GM23338 (cell line): ENCODE results near the gene ZNRF1. TPM values are rescaled to one million over a fixed set of nuclear protein-coding genes. Genes with fewer than 3 reads are reported as not detected.

Experiments used
- ATAC-seq: fragments of 200-7000 bp; cut with Tn5 transposase; 3 replicates; pipeline ENCODE4 v1.9.1; 2020
- DNase-seq: peaks from one replicate; pipeline ENCODE4 v3.0.0-alpha.2; 2015; ENCODE audit warnings: low spot score
- H2AFZ ChIP-seq: fragments of 200-600 bp; sonication (generic); 2 replicates; pipeline ENCODE4 v1.8.0; 2016; ENCODE audit warnings: antibody characterized with exemption, mild to moderate bottlenecking, moderate library complexity
- H3F3A ChIP-seq: fragments of 200-600 bp; sonication (generic); replicated peaks from 2 replicates; pipeline ENCODE4 v1.8.0; 2017; ENCODE audit warnings: antibody characterized with exemption, mixed run types, low read depth
- H3K27ac ChIP-seq: fragments of 200-600 bp; sonication (generic); 2 replicates; pipeline ENCODE4 v1.6.1; 2016; ENCODE audit warnings: low read depth
- H3K27me3 ChIP-seq: fragments of 200-600 bp; sonication (generic); 2 replicates; pipeline ENCODE4 v1.8.0; 2016; ENCODE audit warnings: mild to moderate bottlenecking, mixed run types, moderate library complexity; ENCODE audit not compliant: insufficient read depth
- H3K36me3 ChIP-seq: fragments of 200-600 bp; sonication (generic); 2 replicates; pipeline ENCODE4 v1.8.0; 2016; ENCODE audit warnings: mild to moderate bottlenecking; ENCODE audit not compliant: insufficient read depth
- H3K4me1 ChIP-seq: fragments of 200-600 bp; sonication (generic); 2 replicates; pipeline ENCODE4 v1.8.0; 2016; ENCODE audit warnings: mild to moderate bottlenecking, moderate library complexity; ENCODE audit not compliant: insufficient read depth
- H3K4me2 ChIP-seq: fragments of 200-600 bp; sonication (generic); 2 replicates; pipeline ENCODE4 v1.7.1; 2017; ENCODE audit warnings: mixed run types
- H3K4me3 ChIP-seq: fragments of 200-600 bp; sonication (generic); 2 replicates; pipeline ENCODE4 v1.6.1; 2016; ENCODE audit warnings: mixed run types
- H3K79me2 ChIP-seq: fragments of 200-600 bp; sonication (generic); replicated peaks from 2 replicates; pipeline ENCODE4 v1.8.0; 2017; ENCODE audit warnings: mild to moderate bottlenecking; ENCODE audit not compliant: insufficient read depth
- H3K9me2 ChIP-seq: fragments of 200-600 bp; sonication (generic); 2 replicates; pipeline ENCODE4 v1.8.0; 2017; ENCODE audit not compliant: insufficient read depth
- H4K20me1 ChIP-seq: fragments of 200-600 bp; sonication (generic); replicated peaks from 2 replicates; pipeline ENCODE4 v1.8.0; 2017; ENCODE audit warnings: mild to moderate bottlenecking; ENCODE audit not compliant: insufficient read depth
- H3K27ac Mint-ChIP-seq: 2 replicates; pipeline ENCODE4 v1.8.0; 2020; ENCODE audit warnings: inconsistent platforms, mild to moderate bottlenecking, moderate library complexity, mixed read lengths
- H3K27me3 Mint-ChIP-seq: 3 replicates; pipeline ENCODE4 v1.8.0; 2022; ENCODE audit warnings: low read depth, mild to moderate bottlenecking, moderate library complexity, mixed read lengths, inconsistent platforms; ENCODE audit not compliant: insufficient read depth, poor library complexity
- H3K36me3 Mint-ChIP-seq: 3 replicates; pipeline ENCODE4 v1.8.0; 2021; ENCODE audit warnings: low read depth, mild to moderate bottlenecking, inconsistent platforms, moderate library complexity, mixed read lengths
- H3K4me1 Mint-ChIP-seq: 3 replicates; pipeline ENCODE4 v1.8.0; 2020; ENCODE audit warnings: mild to moderate bottlenecking, inconsistent platforms, mixed read lengths
- H3K4me3 Mint-ChIP-seq: 3 replicates; pipeline ENCODE4 v1.8.0; 2021; ENCODE audit warnings: moderate library complexity, mild to moderate bottlenecking, inconsistent platforms, mixed read lengths
- H3K9me3 Mint-ChIP-seq: 3 replicates; pipeline ENCODE4 v1.8.0; 2020; ENCODE audit warnings: moderate library complexity, mild to moderate bottlenecking, inconsistent platforms, mixed read lengths
- CREB1 ChIP-seq: fragments of 250-450 bp; sonication (Bioruptor Pico); IDR thresholded peaks from 2 replicates; pipeline ENCODE4 v1.5.0; 2020; ENCODE audit warnings: low read depth, mild to moderate bottlenecking, moderate library complexity
- ETS1 ChIP-seq: IDR thresholded peaks from 2 replicates; pipeline ENCODE4 v1.6.1; 2016; ENCODE audit warnings: antibody characterized with exemption
- EZH2 ChIP-seq: fragments of 200-600 bp; sonication (generic); IDR thresholded peaks from one replicate; pipeline ENCODE4 v1.8.0; 2017; ENCODE audit warnings: antibody characterized with exemption, mild to moderate bottlenecking, low read depth; ENCODE audit not compliant: unreplicated experiment
- EZH2phosphoT487 ChIP-seq: fragments of 200-600 bp; sonication (generic); IDR thresholded peaks from one replicate; pipeline ENCODE4 v1.8.1; 2018; ENCODE audit warnings: antibody characterized with exemption; ENCODE audit not compliant: unreplicated experiment
- JUNB ChIP-seq: IDR thresholded peaks from one replicate; pipeline ENCODE4 v1.6.1; 2016; ENCODE audit warnings: antibody characterized with exemption; ENCODE audit not compliant: unreplicated experiment
- NANOG ChIP-seq: IDR thresholded peaks from 2 replicates; pipeline ENCODE4 v1.6.1; 2016; ENCODE audit warnings: antibody characterized with exemption, borderline replicate concordance
- POLR2AphosphoS5 ChIP-seq: IDR thresholded peaks from 2 replicates; pipeline ENCODE4 v1.6.1; 2016; ENCODE audit warnings: antibody characterized with exemption, low read depth
- ZNF114 ChIP-seq: fragments of 250-450 bp; sonication (Bioruptor Pico); IDR thresholded peaks from 2 replicates; pipeline ENCODE4 v1.5.0; 2020; ENCODE audit warnings: mild to moderate bottlenecking, moderate library complexity
- ZNF331 ChIP-seq: fragments of 250-450 bp; sonication (Bioruptor Pico); IDR thresholded peaks from 2 replicates; pipeline ENCODE4 v1.5.0; 2020; ENCODE audit warnings: low read depth, mild to moderate bottlenecking, moderate library complexity
- polyA plus RNA-seq: library from polyadenylated mRNA; unstranded; fragments of >200 nt; fragmentation: Nextera tagmentation; extraction: Ambion mirVana; gene quantifications from 2 replicates; pipeline ENCODE4 v1.2.1, GENCODE V29; 2016
- total RNA-seq: library from RNA; depleted of rRNA; stranded (reverse); fragments of >200 nt; shearing (Covaris generic); gene quantifications from 2 replicates; pipeline ENCODE4 v1.2.3, GENCODE V29; 2014
- TF ChIP-seq, protein P1 (sequence below): IDR thresholded peaks from one replicate; pipeline ENCODE4 v1.6.1; 2018; ENCODE audit warnings: antibody characterized with exemption; ENCODE audit not compliant: unreplicated experiment
- TF ChIP-seq, protein P2 (sequence below): fragments of 250-450 bp; sonication (Bioruptor Pico); IDR thresholded peaks from 2 replicates; pipeline ENCODE4 v1.5.0; 2020; ENCODE audit warnings: mild to moderate bottlenecking, moderate library complexity

The ZNRF1 gene
- total and polyA plus RNA-seq, 2 experiments from 2014 or later = 22.4 to 42.1 TPM

- Histone ChIP-seq H3K79me2 (no peaks in the 10 kb centered on the region; the same call in 1 of the 2 replicates), H3K27ac (no peak overlapping the region), H3K36me3 (peaks cover 16% of the 10 kb centered on the region), H3K9me2 (no peaks in the 10 kb centered on the region), H3K4me3 (no peak overlapping the region), H4K20me1 (no peaks in the 10 kb centered on the region; the same call in 1 of the 2 replicates), H3K4me2 (no peak overlapping the region), H2AFZ (no peak overlapping the region), H3K4me1 (peaks cover 3% of the 10 kb centered on the region; the same call in 1 of the 2 replicates), H3K27me3 (no peaks in the 10 kb centered on the region), H3F3A (no peaks in the 10 kb centered on the region)
- Mint-ChIP-seq H3K27ac (no peak overlapping the region), H3K4me3 (no peak overlapping the region), H3K36me3 (peaks cover 68% of the 10 kb centered on the region), H3K4me1 (peaks cover 2% of the 10 kb centered on the region; the same call in 2 of the 3 replicates), H3K9me3 (no peaks in the 10 kb centered on the region), H3K27me3 (peaks cover 5% of the 10 kb centered on the region)
- DNase-seq (no peak), ATAC-seq (no peak)
- no peak for TF ChIP-seq POLR2AphosphoS5
- no peak for TF ChIP-seq NANOG
- no peak for TF ChIP-seq ZNF114 (CRISPR knock-in tag)
- TF ChIP-seq CREB1 (CRISPR knock-in tag) = no peak
- TF ChIP-seq ETS1 = no peak
- TF ChIP-seq, protein P1, sequence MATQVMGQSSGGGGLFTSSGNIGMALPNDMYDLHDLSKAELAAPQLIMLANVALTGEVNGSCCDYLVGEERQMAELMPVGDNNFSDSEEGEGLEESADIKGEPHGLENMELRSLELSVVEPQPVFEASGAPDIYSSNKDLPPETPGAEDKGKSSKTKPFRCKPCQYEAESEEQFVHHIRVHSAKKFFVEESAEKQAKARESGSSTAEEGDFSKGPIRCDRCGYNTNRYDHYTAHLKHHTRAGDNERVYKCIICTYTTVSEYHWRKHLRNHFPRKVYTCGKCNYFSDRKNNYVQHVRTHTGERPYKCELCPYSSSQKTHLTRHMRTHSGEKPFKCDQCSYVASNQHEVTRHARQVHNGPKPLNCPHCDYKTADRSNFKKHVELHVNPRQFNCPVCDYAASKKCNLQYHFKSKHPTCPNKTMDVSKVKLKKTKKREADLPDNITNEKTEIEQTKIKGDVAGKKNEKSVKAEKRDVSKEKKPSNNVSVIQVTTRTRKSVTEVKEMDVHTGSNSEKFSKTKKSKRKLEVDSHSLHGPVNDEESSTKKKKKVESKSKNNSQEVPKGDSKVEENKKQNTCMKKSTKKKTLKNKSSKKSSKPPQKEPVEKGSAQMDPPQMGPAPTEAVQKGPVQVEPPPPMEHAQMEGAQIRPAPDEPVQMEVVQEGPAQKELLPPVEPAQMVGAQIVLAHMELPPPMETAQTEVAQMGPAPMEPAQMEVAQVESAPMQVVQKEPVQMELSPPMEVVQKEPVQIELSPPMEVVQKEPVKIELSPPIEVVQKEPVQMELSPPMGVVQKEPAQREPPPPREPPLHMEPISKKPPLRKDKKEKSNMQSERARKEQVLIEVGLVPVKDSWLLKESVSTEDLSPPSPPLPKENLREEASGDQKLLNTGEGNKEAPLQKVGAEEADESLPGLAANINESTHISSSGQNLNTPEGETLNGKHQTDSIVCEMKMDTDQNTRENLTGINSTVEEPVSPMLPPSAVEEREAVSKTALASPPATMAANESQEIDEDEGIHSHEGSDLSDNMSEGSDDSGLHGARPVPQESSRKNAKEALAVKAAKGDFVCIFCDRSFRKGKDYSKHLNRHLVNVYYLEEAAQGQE = no peak
- TF ChIP-seq JUNB = no peak
- TF ChIP-seq, protein P2, sequence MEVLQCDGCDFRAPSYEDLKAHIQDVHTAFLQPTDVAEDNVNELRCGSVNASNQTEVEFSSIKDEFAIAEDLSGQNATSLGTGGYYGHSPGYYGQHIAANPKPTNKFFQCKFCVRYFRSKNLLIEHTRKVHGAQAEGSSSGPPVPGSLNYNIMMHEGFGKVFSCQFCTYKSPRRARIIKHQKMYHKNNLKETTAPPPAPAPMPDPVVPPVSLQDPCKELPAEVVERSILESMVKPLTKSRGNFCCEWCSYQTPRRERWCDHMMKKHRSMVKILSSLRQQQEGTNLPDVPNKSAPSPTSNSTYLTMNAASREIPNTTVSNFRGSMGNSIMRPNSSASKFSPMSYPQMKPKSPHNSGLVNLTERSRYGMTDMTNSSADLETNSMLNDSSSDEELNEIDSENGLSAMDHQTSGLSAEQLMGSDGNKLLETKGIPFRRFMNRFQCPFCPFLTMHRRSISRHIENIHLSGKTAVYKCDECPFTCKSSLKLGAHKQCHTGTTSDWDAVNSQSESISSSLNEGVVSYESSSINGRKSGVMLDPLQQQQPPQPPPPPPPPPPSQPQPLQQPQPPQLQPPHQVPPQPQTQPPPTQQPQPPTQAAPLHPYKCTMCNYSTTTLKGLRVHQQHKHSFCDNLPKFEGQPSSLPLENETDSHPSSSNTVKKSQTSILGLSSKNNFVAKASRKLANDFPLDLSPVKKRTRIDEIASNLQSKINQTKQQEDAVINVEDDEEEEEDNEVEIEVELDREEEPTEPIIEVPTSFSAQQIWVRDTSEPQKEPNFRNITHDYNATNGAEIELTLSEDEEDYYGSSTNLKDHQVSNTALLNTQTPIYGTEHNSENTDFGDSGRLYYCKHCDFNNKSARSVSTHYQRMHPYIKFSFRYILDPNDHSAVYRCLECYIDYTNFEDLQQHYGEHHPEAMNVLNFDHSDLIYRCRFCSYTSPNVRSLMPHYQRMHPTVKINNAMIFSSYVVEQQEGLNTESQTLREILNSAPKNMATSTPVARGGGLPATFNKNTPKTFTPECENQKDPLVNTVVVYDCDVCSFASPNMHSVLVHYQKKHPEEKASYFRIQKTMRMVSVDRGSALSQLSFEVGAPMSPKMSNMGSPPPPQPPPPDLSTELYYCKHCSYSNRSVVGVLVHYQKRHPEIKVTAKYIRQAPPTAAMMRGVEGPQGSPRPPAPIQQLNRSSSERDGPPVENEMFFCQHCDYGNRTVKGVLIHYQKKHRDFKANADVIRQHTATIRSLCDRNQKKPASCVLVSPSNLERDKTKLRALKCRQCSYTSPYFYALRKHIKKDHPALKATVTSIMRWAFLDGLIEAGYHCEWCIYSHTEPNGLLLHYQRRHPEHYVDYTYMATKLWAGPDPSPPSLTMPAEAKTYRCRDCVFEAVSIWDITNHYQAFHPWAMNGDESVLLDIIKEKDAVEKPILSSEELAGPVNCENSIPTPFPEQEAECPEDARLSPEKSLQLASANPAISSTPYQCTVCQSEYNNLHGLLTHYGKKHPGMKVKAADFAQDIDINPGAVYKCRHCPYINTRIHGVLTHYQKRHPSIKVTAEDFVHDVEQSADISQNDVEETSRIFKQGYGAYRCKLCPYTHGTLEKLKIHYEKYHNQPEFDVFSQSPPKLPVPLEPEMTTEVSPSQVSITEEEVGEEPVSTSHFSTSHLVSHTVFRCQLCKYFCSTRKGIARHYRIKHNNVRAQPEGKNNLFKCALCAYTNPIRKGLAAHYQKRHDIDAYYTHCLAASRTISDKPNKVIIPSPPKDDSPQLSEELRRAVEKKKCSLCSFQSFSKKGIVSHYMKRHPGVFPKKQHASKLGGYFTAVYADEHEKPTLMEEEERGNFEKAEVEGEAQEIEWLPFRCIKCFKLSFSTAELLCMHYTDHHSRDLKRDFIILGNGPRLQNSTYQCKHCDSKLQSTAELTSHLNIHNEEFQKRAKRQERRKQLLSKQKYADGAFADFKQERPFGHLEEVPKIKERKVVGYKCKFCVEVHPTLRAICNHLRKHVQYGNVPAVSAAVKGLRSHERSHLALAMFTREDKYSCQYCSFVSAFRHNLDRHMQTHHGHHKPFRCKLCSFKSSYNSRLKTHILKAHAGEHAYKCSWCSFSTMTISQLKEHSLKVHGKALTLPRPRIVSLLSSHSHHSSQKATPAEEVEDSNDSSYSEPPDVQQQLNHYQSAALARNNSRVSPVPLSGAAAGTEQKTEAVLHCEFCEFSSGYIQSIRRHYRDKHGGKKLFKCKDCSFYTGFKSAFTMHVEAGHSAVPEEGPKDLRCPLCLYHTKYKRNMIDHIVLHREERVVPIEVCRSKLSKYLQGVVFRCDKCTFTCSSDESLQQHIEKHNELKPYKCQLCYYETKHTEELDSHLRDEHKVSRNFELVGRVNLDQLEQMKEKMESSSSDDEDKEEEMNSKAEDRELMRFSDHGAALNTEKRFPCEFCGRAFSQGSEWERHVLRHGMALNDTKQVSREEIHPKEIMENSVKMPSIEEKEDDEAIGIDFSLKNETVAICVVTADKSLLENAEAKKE = no peak
- no peak for TF ChIP-seq EZH2phosphoT487
- TF ChIP-seq EZH2 = no peak
- TF ChIP-seq ZNF331 (CRISPR knock-in tag) = no peak
Measured at GRCh38 chr16:74951206-74951605, 47.6 kb upstream of the ZNRF1 start.
